NCI-H748 (cell line): ENCODE data around the gene ZNF724.
"Not testable (repeated sequence)": the region's sequence is repeated elsewhere in the genome, so short reads cannot be mapped to it uniquely, and the experiment has no call there.

Experiments
- DNase-seq: peaks from one replicate; lab custom pipeline; 2025; ENCODE audit not compliant: unreplicated experiment; lab: John Stamatoyannopoulos, UW

ZNF724 gene

DNA sequence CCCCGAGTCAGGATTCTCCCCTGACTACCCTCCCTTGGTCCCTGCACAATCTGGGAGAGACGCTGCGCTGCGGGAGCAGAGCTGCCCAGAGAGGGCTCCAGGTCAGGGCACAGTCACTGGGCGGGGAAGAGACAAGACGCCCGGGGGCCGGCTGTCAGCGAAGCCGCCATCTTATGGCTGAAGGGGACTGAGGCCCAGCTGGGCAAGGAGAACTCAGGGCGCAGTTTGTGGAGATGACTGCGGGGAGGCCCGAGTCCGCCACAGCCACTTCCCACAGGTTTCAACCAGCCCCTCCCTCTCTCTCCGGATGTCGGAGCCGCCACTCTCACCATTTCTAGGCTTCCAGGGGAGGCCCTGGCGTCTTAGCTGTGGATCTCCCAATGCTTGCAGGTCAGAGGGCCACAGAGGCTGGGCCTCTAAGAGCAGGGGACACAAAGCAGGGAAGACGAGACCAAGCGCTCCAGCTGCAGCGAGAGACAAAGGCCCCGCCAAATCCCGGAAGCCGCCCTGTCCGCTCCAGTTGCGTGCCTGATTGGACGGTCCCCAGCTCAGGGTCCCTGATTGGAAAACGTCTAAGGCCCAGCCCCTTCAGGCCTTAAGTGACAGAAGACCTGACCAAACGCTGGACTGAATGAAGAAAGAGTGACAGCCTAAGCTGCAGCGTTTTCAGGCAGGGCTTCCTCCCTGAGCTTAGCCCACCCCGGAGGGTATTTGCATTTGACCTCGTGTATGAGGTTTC, at the start of gene ZNF724:
TSS of gene ZNF724 (minus strand) at position 484 of the 739 bp plus-strand sequence. CDS start at position 332, 152 bp downstream.
- DNase-seq, result peak; percentile 98

DNA sequence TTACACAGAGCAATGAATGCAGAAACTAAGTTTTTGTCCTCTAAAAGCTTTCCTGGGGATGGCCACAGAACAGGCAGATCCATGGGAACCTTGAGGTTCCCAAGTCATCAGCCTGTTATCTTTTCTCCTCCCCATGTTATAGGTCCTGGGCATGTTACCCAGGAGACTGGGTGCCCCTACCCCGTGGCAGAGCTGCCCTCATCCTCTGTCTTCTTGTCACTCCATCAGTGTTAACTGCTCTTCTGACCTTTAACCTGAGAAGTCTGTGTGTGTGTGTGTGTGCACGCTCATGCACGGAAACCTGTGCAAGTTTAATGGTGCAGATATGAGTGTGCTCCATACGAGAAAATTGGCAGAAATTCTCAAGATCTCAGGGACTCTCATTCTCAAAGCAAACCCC, 43.9 kb upstream of the ZNF724 start:
- DNase-seq, result no peak

DNA sequence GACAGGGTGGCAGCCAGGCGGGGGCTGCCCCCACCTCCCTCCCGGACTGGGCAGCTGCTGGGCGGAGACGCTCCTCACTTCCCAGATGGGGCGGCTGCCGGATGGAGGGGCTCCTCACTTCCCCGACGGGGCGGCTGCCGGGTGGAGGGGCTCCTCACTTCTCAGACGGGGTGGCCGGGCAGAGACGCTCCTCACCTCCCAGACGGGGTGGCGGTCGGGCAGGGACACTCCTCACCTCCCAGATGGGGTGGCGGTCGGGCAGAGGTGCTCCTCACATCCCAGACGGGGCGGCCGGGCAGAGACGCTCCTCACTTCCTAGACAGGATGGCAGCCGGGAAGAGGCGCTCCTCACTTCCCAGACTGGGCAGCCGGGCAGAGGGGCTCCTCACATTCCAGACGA, 39.8 kb upstream of the ZNF724 start:
- not testable (repeated sequence) for DNase-seq

DNA sequence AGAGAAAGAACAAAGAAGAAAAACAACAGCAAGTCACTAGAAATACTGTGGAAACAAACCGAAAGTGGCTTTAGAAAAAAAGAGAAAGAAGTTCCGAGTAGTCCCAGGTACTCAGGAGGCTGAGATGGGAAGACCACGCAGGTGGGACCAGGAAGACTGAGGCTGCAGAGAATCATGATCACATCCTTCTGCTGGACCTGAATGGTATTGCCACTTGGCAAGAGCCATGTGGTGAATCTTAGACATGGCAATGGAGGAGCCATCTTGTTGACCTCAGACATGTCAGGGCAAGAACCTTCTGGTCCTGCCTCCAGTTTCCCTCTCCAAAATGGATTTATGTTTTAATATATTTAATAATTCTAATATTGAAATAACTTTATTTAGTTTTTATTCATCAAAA, 37.4 kb upstream of the ZNF724 start:
- DNase-seq, result no peak

DNA sequence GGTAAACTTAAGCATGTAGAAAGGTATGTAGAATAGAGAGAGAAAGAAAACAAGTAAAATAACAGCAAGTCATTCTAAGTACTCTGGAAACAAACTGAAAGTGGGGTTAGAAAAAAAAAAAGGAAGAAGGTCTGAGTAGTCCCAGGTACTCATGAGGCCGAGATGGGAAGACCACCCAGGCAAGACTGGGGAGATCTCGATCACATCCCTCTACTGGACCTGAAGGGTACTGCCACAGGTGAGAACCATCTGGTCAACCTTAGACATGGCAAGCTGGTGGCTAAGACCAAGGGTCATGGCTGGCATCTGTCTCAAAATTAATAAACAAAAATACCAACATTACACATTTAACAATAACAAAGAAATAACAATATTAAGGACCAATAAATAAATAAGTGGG, 36.3 kb upstream of the ZNF724 start:
- DNase-seq, result peak; percentile 21

DNA sequence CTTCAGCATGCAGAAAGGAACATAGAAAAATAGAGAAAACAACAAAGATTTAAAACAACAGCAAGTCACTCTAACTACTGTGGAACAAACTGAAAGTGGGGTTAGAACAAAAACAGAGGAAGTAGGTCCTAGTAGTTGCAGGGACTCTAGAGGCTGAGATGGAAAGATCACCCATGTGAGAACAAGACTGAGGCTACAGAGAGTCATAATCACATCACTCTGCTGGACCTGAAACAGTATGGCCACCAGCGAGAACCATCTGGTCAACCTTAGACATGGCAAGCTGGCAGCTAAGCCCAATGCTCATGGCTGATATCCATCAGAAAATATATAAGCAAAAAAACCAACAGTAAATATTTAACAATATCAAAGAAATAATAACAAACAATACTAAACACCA, 35.8 kb upstream of the ZNF724 start:
- DNase-seq, result no peak

DNA sequence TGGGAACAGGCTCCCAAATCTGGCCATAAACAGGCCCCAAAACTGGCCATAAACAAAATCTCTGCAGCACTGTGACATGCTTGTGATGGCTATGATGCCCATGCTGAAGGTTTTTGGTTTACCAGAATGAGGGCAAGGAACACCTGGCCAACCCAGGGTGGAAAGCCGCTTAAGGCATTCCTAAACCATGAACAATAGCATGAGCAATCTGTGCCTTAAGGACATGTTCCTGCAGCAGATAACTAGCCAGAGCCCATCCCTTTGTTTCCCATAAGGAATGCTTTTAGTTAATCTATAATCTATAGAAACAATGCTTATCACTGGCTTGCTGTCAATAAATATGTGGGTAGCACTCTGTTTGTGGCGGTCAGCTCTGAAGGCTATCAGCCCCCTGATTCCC, 35.1 kb upstream of the ZNF724 start:
- not testable (repeated sequence) for DNase-seq

DNA sequence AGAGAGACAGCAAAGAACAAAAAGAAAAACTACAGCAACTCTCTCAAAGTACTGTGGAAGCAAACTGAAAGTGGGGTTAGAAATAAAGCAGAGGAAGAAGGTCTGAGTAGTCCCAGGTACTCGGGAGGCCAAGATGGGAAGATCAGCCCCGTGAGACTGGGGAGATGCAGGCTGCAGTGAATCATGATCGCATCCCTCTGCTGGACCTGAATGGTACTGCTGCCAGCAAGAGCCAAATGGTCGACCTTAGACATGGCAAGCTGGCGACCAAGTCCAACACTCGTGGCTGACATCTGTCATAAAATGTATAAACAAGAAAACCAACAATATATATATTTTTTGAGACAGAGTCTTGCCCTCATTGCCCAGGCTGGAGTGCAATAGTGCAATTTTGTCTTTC, 33.7 kb upstream of the ZNF724 start:
- peak; percentile 53 for DNase-seq

DNA sequence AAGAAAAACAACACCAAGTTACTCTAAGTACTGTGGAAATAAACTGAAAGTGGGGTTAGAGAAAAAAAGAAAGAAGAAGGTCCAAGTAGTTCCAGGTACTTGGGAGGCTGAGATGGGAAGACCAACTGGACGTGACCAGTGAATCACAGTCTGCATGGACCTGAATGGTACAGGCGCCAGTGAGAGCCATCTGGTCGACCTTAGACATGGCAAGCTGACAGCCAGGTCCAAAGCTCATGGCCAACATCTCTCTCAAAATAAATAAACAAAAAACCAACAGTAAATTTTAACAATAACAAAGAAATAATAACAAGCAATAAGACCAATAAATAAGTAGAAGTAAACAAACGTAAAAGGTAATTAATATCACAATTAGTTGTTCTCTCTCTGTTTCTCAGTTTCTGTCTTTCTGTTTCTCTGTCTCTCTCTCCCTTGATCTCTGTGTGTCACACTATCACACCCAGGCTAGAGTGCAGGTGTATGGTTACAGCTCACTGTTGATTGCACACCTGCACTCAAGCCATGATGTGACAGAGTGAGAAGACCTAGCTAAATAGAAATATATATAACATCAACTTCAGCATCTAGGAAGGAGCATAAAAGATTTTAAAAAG, 31.6 kb upstream of the ZNF724 start:
- DNase-seq, result no peak

DNA sequence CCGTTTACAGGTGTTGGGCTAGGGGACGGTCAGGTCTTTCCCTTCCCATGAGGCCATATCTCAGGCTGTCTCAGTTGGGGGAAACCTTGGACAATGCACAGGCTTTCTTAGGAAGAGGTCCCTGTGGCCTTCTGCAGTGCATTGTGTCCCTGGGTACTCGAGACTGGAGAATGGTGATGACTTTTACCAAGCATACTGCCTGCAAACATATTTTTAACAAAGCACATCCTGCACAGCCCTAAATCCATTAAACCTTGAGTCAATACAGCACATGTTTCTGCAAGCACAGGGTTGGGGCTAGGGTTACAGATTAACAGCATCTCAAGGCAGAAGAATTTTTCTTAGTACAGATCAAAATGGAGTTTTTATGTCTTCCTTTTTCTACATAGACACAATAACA, 27.9 kb upstream of the ZNF724 start:
- DNase-seq, result not testable (repeated sequence)

DNA sequence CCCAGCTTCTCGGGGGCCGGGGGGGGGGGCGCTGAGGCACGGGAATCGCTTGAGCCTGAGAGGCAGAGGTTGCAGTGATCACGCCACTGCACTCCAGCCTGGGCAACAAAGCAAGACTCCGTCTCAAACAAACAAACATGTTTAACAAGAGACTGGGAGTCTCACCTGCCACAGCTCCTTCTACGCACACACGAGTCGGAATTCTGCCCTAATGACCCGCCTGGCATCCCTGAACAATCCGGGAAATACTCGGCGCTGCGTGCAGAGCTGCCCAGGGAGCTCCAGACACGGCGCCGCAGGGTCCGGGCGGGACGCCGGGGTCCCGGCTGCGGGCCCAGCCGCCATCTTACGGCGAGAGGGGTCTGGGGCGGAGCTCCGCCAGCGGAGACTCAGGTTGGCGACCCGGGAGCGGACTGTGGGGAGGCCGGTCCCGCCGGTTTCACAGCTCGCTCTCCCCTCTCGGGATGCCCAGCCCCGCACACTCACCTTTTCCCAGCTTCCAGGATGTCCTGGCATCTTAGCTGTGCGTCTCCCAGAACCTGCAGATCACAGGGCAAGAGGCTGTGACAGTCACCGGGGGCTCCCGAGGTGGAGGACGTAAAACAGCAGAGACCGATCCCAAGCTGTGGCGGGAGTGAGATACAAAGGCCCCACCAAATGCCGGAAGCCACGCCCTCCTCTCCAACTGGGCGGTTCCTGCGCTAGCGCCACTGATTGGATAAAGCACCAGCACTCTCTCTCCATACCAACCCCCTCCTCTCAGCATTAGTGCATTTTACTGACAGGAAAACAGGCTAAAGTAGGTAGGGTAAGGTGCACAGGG, 23.6 kb upstream of the ZNF724 start:
- peak; percentile 96 for DNase-seq

DNA sequence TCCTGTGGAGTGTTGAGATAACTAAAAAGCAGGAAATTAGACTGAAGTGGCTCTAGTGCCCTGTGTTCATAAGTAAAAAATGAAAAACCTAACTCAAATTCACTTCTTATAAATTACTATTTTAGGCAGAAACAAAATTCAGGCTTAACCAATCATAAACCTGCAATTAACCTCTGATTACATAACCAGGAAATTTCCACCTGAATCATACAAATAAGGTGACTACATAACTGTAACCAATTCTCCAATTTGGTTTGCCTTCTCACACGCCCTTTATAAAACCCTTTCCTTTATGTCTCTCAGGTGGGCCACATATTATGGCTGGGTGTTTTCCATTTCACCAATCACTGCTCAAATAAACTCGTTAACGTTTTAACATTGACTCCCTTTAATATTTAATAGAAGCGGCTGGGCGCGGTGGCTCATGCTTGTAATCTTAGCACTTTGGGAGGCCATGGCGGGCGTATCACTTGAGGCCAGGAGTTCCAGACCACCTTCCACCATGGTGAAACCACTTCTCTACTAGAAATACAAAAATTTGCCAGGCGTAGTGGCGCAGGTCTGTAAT, 22.9 kb upstream of the ZNF724 start:
- DNase-seq, result peak; percentile 58

DNA sequence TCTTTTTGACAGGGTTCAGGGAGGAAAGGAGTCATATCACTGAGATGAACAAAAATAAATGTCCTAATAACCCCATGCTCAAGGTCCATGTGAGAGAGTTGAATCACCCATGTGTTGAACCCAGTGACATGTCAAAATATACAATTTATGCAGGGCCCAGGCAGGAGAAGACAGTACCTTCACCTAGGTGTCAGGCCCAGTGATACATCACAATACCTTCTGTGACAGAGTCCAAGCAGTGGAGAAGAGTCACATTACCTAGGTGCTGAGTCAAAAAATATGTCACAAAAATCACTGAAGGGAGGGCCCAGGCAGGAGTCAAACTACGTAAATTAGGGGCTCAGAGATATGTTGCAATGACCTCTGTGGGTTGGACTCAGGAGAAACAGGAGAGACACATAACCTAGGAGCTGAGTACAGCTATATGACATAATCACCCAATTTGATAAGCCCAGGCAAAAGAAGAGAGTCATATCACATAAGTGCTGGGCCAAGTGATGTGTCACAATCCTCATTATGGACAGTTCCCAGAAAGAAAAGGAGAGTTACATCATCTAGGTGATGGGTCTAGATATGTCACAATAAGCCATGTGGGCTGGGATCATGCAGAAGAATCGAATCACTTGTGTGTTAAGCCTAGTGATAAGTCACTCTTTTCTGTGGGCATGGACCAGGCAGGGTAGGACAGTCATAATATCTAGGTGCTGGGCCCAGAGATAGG, 13.8 kb upstream of the ZNF724 start:
- DNase-seq, result no peak

DNA sequence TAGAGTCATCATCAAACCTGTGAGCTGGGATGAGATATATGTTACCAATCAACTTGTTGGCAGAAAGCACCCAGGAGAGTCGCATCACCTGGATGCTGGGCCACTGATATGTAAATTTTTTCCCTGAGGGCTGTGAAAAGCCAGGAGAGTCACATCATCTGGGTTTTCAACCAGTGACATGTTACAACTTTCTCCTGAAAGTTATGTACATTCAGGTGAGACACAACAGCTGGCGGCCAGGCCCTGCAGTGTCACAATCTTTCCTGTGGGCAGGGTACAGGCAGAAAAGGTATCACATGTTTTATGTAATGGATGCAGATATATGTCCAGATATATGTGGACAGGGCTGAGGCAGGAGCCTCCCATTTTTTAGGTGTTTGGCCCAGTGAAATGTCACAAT, 13.2 kb upstream of the ZNF724 start:
- no peak for DNase-seq

DNA sequence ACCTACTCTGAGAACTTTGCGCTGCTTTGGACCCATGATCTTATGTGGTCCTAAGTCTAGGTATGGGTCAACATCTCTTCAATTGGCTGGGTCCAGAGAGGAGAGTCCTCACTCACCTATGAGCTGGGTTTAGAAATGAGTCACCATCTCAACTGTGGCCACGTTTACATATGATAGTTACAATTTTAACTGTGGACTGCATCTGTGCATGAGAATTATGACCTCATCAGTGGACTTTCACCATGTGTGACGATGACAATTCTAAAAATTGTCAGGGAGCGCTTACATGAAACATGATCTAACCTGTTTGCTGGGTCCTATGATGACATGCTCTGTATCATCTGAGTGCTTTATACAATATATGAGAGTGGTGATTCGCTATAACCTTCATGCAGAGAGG, 12.7 kb upstream of the ZNF724 start:
- DNase-seq, result no peak

DNA sequence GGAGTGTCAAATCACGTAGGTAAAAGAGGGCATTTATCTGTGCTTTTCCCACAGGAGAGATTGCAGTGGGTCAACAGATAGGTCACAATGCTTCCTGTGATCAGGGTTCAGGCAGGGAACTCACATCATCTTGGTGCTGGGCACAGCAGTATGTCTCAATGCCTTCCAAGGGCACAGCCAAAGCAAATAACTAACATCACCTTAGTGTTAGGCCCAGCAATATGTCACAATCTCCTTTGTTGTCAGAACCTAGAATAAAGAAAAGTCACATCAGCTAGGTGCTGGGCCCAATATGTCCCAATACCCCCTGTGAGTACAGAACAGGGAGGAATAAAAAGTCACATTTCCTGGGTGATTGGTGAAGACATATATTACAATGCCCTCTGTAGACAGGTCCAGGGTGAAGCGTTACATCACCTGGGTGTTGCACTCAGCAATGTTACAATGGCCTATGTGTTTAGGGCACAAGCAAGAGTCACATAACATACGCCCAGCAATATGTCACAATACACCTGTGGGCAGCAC, 11.4 kb upstream of the ZNF724 start:
- DNase-seq, result no peak

DNA sequence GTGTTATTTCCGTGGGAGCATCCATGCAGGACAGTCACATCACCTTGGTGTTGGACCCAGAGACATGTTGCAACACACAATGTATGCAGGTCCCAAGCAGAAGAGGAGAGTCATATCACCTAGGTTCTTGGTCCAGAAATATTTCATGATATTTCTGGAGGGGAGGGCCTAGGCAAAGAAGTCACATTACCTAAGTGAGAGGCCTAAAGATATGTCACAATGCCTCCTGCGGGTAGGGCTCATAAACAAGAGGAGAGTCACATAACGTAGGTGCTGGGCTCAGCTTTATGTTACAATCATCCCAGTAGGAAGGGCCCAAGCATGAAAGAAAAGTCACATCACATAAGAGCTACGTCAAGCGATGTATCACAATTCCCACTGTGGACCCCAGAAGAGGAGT, 10.8 kb upstream of the ZNF724 start:
- DNase-seq, result no peak

DNA sequence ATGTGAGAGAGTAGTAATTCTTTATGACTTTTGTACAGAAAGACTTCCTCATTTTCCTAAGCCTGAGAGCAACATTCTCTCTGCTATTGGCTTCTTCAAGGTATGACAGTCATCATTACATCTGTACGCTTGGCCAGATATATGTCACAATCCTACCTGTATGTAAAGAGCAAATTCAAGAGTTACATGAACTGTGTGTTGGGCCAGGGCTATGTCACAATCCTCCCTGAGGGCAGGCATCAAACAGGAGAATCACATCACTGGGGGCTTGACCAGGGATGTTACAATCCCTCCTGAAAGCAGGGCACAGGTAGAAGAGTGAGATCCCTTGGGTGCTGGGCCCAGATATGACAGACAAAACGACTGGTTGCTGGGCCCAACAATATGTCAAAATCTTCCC, 9.8 kb upstream of the ZNF724 start:
- no peak for DNase-seq

DNA sequence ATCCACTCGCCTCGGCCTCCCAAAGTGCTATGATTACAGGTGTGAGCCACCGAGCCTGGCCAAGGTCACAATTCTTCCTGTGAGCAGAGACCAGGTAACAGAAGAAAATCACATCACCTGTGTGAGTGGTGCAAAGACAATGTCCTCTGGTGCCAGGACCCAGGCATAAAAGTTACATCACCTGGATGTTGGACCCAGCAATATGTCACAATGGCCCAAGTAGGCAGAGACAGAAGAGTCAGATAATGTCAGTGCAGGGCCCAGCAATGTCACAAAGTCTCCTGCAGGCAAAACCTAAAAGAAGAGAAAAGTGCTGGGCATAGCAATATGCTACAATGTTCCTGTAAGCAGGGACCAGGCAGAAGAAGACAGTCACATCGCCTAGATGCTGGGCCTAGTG, 5.5 kb upstream of the ZNF724 start:
- no peak for DNase-seq

DNA sequence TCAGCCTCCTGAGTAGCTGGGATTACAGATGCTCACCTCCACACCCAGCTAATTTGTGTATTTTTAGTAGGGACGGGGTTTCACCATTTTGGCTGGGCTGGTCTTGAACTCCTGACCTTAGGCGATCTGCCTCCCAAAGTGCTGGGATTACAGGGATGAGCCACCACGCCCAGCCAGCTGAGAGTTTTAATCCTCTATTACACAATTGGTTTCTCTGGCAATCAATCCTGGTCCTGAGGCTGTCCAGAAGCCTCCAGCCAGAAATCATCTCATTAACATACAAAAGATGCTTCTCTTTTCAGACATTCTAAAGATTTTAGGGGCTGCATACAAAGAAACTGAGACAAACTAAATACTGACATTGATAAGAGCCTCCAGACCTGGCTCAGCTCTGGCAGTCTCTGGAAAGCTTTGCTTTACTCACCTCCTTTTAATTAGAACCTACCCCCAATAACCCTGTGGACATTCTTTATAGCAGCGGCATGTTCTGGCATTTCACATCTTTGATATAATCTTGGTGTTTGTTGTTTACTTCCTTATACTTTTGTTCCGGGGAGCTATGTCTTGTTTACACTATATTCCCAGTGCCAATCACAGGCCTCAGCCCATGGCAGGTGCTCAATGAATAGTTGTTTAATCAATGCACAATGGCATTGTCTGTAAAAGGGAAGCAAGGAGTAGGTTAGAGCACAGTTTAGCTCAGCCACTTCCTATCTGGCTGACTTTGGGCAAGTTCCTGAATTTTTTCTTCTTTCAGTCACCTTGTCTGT, 4.1 kb upstream of the ZNF724 start:
- DNase-seq, result peak; percentile 46
